ENCODE data around the gene ANKS1B. TPM values are rescaled to one million over a fixed set of nuclear protein-coding genes. Genes with fewer than 3 reads are reported as not detected.

ANKS1B gene
- total RNA-seq, 1 experiment from 2014 or later = 18.8 TPM

DNA sequence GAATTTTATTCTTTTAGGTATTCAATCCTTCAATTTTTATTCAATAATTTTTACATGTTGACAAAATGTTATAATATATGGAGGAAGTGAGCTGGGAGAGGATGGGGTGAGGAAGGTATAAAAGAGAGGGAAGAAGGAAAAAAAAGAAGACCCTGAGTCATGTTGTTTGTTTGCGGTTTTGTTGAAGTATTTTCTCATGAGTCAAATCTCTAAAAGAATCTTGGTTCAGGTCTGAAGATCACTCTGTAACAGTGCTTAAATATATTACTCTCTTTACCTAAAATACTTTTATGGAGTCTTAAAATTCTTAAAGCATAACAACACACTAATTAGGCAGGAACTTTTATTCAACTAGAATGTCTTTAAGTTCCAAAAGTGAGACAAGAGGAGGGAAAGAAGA is 826.8 kb downstream of the ANKS1B start:
- H3K27me3 Mint-ChIP-seq (ENCODE audit: insufficient read depth, unreplicated experiment) = no peaks in the 10 kb centered on the region
- DNase-seq (ENCODE audit: unreplicated experiment) = peak; percentile 52
- no peaks in the 10 kb centered on the region for H3K9me3 Mint-ChIP-seq (ENCODE audit: unreplicated experiment)
- TF ChIP-seq, protein P1, sequence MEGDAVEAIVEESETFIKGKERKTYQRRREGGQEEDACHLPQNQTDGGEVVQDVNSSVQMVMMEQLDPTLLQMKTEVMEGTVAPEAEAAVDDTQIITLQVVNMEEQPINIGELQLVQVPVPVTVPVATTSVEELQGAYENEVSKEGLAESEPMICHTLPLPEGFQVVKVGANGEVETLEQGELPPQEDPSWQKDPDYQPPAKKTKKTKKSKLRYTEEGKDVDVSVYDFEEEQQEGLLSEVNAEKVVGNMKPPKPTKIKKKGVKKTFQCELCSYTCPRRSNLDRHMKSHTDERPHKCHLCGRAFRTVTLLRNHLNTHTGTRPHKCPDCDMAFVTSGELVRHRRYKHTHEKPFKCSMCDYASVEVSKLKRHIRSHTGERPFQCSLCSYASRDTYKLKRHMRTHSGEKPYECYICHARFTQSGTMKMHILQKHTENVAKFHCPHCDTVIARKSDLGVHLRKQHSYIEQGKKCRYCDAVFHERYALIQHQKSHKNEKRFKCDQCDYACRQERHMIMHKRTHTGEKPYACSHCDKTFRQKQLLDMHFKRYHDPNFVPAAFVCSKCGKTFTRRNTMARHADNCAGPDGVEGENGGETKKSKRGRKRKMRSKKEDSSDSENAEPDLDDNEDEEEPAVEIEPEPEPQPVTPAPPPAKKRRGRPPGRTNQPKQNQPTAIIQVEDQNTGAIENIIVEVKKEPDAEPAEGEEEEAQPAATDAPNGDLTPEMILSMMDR (IDR thresholded peaks at IDR 0.05; ENCODE audit: unreplicated experiment) = no peak
- no peaks in the 10 kb centered on the region for H3K4me1 Mint-ChIP-seq (ENCODE audit: insufficient read depth, unreplicated experiment)
- intact Hi-C loops (cut with micrococcal nuclease) = no loop called here
- BruUV-seq (replicated peaks) = no TSS peak
- no peak overlapping the region for H3K4me3 Mint-ChIP-seq (ENCODE audit: unreplicated experiment)
- CTCF ChIA-PET = no interaction called here
- POLR2A ChIA-PET = no interaction called here
- no peak overlapping the region for H3K27ac Mint-ChIP-seq (ENCODE audit: low read depth, unreplicated experiment)
- no peaks in the 10 kb centered on the region for H3K36me3 Mint-ChIP-seq (ENCODE audit: insufficient read depth, unreplicated experiment)

DNA sequence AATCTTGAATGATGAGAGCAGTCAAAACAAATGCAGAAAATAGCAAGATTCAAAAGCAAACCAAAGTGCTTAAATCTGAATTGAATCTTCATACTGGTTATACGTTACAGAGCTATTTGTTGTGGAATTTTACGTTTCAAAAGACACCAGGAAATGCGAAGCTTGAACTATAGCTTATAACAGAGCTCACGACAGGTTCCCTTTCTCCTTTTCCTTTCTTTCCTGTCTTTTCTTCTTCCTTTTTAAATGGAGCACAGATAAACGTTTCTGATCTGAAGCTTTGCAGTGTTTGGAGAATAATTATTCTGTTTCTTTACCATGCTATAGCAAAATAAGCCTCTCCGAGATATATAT is 829.8 kb downstream of the ANKS1B start:
- Mint-ChIP-seq H3K4me3 (ENCODE audit: unreplicated experiment) (no peak overlapping the region), H3K4me1 (ENCODE audit: insufficient read depth, unreplicated experiment) (peaks cover 9% of the 10 kb centered on the region), H3K36me3 (ENCODE audit: insufficient read depth, unreplicated experiment) (no peaks in the 10 kb centered on the region), H3K27me3 (ENCODE audit: insufficient read depth, unreplicated experiment) (no peaks in the 10 kb centered on the region), H3K27ac (ENCODE audit: low read depth, unreplicated experiment) (no peak overlapping the region), H3K9me3 (ENCODE audit: unreplicated experiment) (no peaks in the 10 kb centered on the region)
- TF ChIP-seq, protein P1 (IDR thresholded peaks at IDR 0.05; ENCODE audit: unreplicated experiment) = no peak
- POLR2A ChIA-PET = interaction anchor here (0.9 kb wide), 1 partner anchor 9 kb away, joined by 3 read pairs; no protein-coding TSS in a partner anchor
- CTCF ChIA-PET = interaction anchor here (1.1 kb wide), 1 partner anchor 111 kb away, joined by 5 read pairs; no protein-coding TSS in a partner anchor
- no TSS peak for BruUV-seq (replicated peaks)
- intact Hi-C loops (cut with micrococcal nuclease) = no loop called here
- DNase-seq (ENCODE audit: unreplicated experiment) = no peak

DNA sequence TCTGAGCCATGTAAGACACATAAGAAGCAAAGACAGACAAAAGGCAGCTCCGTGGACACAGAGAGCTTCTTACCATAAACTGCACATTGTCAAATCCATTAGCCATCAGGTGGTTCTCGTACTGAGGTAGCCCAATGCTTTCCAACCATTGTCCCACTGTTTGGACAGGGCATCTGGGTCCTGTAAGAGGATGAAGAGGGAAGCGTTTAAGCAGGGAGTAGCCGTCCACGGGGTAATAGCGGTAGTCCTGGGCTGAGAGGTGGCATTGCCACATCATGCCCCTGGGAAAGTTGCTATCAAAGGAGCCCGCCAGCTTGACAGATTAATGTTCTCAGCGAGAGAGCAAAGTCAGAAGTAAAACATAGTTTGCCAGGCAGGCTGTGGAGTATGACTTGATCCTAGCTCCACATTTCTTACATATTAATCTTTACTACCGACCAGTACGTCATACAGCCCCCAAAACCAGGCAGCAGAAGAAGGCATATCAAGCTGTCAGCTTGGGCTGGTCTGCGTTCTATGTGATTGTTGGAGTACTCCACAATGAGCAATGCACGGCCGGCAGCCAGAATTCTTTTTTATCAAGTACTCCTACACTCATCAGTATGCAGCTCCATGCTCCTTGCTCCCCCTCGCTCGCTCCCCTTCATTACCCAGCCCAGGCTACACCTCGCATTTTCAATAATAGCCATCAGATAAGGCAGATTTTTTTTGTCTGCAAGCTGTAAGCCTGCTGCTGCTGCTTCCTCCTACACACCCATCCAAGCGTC is 830.3 kb downstream of the ANKS1B start:
- POLR2A ChIA-PET = interaction anchor here (0.9 kb wide), 1 partner anchor 10 kb away, joined by 3 read pairs; no protein-coding TSS in a partner anchor
- Mint-ChIP-seq H3K9me3 (ENCODE audit: unreplicated experiment) (no peaks in the 10 kb centered on the region), H3K27ac (ENCODE audit: low read depth, unreplicated experiment) (no peak overlapping the region), H3K27me3 (ENCODE audit: insufficient read depth, unreplicated experiment) (no peaks in the 10 kb centered on the region), H3K4me1 (ENCODE audit: insufficient read depth, unreplicated experiment) (peaks cover 9% of the 10 kb centered on the region), H3K4me3 (ENCODE audit: unreplicated experiment) (no peak overlapping the region), H3K36me3 (ENCODE audit: insufficient read depth, unreplicated experiment) (no peaks in the 10 kb centered on the region)
- intact Hi-C loops (cut with micrococcal nuclease) = no loop called here
- CTCF ChIA-PET = interaction anchor here (0.7 to 1.1 kb wide), 2 partner anchors 19 to 111 kb away, joined by 3 to 5 read pairs; no protein-coding TSS in a partner anchor
- TF ChIP-seq, protein P1 (IDR thresholded peaks at IDR 0.05; ENCODE audit: unreplicated experiment) = no peak
- no peak for DNase-seq (ENCODE audit: unreplicated experiment)
- BruUV-seq (replicated peaks) = no TSS peak

DNA sequence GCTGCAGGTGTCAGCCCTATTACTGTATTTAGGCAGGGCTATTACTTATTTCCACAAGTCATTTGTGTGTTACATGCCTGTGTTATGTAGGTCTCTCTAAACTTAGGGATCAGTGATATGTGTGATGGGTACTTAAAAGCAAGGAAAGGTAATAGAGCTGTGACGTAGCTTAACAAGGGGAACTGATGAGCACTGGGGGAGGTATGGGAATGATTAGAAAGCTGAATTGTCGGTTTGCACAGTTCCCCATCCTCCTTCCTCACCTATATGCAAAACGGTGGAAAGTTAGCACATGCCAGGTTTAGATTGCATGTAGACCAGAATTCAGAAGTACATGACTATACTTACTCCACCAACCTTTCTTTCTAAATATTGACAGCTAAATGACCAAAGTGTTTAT is 831.4 kb downstream of the ANKS1B start:
- H3K27ac Mint-ChIP-seq (ENCODE audit: low read depth, unreplicated experiment) = no peak overlapping the region

More for the DNA sequence above, 831.4 kb downstream of the ANKS1B start:
- ChIA-PET POLR2A (no interaction called here), CTCF (no interaction called here)
- TF ChIP-seq, protein P1 (IDR thresholded peaks at IDR 0.05; ENCODE audit: unreplicated experiment) = no peak
- no peaks in the 10 kb centered on the region for H3K9me3 Mint-ChIP-seq (ENCODE audit: unreplicated experiment)
- peaks cover 9% of the 10 kb centered on the region for H3K4me1 Mint-ChIP-seq (ENCODE audit: insufficient read depth, unreplicated experiment)
- no TSS peak for BruUV-seq (replicated peaks)
- no peak for DNase-seq (ENCODE audit: unreplicated experiment)
- no peaks in the 10 kb centered on the region for H3K36me3 Mint-ChIP-seq (ENCODE audit: insufficient read depth, unreplicated experiment)
- intact Hi-C loops (cut with micrococcal nuclease) = no loop called here
- no peaks in the 10 kb centered on the region for H3K27me3 Mint-ChIP-seq (ENCODE audit: insufficient read depth, unreplicated experiment)
- H3K4me3 Mint-ChIP-seq (ENCODE audit: unreplicated experiment) = no peak overlapping the region

Data from MCF 10A (cell line).